Measurements from ENCODE around the gene GLMN. TPM values are rescaled to one million over a fixed set of nuclear protein-coding genes. Genes with fewer than 3 reads are reported as not detected.
"Not testable (repeated sequence)": the region's sequence is repeated elsewhere in the genome, so short reads cannot be mapped to it uniquely, and the experiment has no call there.

The GLMN gene
- total RNA-seq, 4 donors from 2014 or later, result 15.2 to 18.8 (median 17.0) TPM

DNA sequence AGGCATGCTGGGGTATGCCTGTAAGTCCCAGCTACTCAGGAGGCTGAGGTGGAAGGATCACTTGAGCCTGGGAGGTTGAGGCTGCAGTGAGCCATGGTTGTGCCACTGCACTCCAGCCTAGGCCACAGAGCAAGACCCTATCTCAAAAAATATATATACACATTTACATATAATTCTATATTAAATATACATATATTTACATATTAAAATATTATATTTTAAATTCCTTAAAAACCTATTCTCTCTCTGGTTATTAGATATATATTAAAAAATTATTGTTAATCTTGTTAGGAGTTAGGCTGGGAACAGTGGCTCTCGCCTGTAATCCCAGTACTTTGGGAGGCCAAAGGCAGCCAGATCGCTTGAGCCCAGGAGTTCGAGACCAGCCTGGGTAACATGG lies 22.7 kb downstream of the GLMN start:
- Histone ChIP-seq H3K4me1 (no peaks in the 10 kb centered on the region), H3K9me3 (no peaks in the 10 kb centered on the region), H3K27ac (no peak overlapping the region), H3K27me3 (no peaks in the 10 kb centered on the region), H3K4me3 (replicated peaks in 1 of 3) (no peak overlapping the region), H3K36me3 (peaks cover 0 to 2% of the 10 kb centered on the region in 2 donors)
- no peak for TF ChIP-seq POLR2A (IDR thresholded peaks at IDR 0.05)
- TF ChIP-seq, protein P1, sequence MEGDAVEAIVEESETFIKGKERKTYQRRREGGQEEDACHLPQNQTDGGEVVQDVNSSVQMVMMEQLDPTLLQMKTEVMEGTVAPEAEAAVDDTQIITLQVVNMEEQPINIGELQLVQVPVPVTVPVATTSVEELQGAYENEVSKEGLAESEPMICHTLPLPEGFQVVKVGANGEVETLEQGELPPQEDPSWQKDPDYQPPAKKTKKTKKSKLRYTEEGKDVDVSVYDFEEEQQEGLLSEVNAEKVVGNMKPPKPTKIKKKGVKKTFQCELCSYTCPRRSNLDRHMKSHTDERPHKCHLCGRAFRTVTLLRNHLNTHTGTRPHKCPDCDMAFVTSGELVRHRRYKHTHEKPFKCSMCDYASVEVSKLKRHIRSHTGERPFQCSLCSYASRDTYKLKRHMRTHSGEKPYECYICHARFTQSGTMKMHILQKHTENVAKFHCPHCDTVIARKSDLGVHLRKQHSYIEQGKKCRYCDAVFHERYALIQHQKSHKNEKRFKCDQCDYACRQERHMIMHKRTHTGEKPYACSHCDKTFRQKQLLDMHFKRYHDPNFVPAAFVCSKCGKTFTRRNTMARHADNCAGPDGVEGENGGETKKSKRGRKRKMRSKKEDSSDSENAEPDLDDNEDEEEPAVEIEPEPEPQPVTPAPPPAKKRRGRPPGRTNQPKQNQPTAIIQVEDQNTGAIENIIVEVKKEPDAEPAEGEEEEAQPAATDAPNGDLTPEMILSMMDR (IDR thresholded peaks at IDR 0.05), result no peak
- no peak for DNase-seq
- WGBS, 2 donors, result 97 to 99% methylated on average over 3 of the region's 3 CpGs
- intact Hi-C loops (cut with DNase I), result no loop called here

DNA sequence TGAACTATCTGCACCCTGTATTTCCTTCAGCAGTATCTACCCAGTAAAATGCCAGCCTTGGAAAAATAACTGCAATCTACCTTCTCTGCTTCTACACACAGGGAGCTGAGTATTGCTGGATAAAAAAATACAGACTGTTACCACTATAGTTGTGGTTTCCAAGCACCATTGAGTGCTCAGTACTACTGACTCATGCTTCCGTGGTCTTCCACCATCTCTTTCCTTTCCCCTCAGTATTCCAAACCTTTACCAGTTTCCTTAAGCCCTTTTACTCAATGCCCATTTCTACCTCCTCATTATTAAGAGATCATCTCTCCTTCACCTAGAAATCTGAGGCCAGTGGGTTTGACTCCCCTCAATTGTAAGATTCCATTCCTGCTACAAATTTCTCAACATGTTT lies 23.8 kb downstream of the GLMN start:
- intact Hi-C loops (cut with DNase I), result no loop called here

DNA sequence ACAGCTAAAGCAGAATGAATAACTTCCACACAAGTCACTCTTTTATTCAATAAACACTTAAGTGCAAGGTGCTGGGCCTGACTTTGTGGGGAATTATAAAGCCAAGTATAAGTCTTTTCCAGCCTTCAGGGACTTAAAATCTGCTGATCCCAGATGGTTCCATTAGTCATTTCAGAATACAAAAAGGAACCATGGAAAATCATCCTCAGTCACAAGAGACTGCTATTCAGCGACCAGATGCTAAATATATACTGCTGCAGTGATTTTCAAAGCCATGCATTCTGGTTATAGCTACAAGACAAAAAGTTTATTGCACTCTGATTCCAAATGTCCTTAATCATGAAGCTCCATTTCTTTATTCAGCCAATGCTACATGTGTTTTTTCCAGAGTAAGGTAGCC lies 25.7 kb downstream of the GLMN start:
- Histone ChIP-seq H3K36me3 (peaks cover 0 to 3% of the 10 kb centered on the region in 2 donors), H3K4me1 (no peaks in the 10 kb centered on the region), H3K27ac (no peak overlapping the region), H3K4me3 (replicated peaks in 1 of 3) (no peak overlapping the region), H3K9me3 (no peaks in the 10 kb centered on the region), H3K27me3 (no peaks in the 10 kb centered on the region)
- no peak for DNase-seq
- no peak for TF ChIP-seq POLR2A (IDR thresholded peaks at IDR 0.05)
- TF ChIP-seq, protein P1 (IDR thresholded peaks at IDR 0.05), result no peak
- intact Hi-C loops (cut with DNase I), result no loop called here
- WGBS, 2 donors, result 88 to 91% methylated on average over 1 of the region's 1 CpG

More for the DNA sequence above, 23.8 kb downstream of the GLMN start:
- Histone ChIP-seq H3K27me3 (no peaks in the 10 kb centered on the region), H3K36me3 (no peaks in the 10 kb centered on the region), H3K9me3 (no peaks in the 10 kb centered on the region), H3K4me3 (replicated peaks in 1 of 3) (no peak overlapping the region), H3K4me1 (no peaks in the 10 kb centered on the region), H3K27ac (no peak overlapping the region)
- TF ChIP-seq, protein P1 (IDR thresholded peaks at IDR 0.05), result no peak
- 88 to 89% methylated on average over 1 of the region's 1 CpG for WGBS, 2 donors
- no peak for DNase-seq

DNA sequence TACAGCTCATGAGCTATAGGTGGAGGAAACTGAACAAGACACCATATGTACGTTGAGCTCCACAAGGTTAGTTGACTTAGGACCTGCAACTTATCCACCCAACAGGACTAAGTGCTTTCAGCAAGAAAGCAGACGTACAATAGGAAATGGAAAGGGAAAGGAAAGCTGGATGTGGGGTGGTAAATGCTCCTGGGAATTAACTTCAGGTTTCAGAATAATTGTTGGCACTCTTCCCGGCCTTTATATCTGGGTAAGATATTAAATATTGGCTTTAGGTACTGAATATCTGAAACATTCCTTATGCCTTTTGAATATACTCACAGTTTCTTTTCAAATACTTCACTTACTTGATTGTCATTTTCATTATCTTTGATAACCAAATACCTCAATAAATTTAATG lies 36.3 kb downstream of the GLMN start:
- Histone ChIP-seq H3K27ac (no peak overlapping the region), H3K36me3 (peaks cover 0 to 9% of the 10 kb centered on the region in 2 donors), H3K4me1 (no peaks in the 10 kb centered on the region), H3K4me3 (replicated peaks in 1 of 3) (no peak overlapping the region), H3K27me3 (no peaks in the 10 kb centered on the region), H3K9me3 (no peaks in the 10 kb centered on the region)
- intact Hi-C loops (cut with DNase I), result no loop called here
- no peak for DNase-seq
- TF ChIP-seq, protein P1 (IDR thresholded peaks at IDR 0.05), result no peak
- no peak for TF ChIP-seq POLR2A (IDR thresholded peaks at IDR 0.05)
- WGBS, 2 donors, result 89 to 90% methylated on average over 3 of the region's 3 CpGs

DNA sequence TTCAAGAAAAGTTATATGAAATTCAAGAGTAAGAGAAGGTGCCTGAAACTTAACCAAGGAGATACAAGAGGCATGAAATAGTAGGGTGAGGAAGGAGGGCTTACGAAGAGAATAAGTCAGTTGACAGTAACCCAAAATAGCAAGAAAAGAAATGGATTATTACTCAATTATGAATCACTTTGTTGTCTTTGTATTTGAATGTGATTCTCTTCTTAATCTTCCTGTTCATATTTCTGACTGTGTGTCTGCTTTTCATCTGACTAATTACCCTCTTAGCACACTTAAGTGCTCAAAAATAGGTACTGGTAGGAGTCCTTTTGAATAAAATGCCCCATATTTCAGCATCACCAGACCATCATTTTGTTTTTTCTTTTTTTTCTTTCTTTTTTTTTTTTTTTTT lies 39.4 kb downstream of the GLMN start:
- intact Hi-C loops (cut with DNase I), result no loop called here
- DNase-seq, result no peak
- Histone ChIP-seq H3K4me1 (no peaks in the 10 kb centered on the region), H3K9me3 (no peaks in the 10 kb centered on the region), H3K36me3 (peaks cover 2 to 10% of the 10 kb centered on the region in 2 donors), H3K27ac (no peak overlapping the region), H3K4me3 (replicated peaks in 1 of 3) (no peak overlapping the region), H3K27me3 (no peaks in the 10 kb centered on the region)
- WGBS, 2 donors, result 90 to 94% methylated on average over 1 of the region's 1 CpG
- TF ChIP-seq, protein P1 (IDR thresholded peaks at IDR 0.05), result no peak
- no peak for TF ChIP-seq POLR2A (IDR thresholded peaks at IDR 0.05)

DNA sequence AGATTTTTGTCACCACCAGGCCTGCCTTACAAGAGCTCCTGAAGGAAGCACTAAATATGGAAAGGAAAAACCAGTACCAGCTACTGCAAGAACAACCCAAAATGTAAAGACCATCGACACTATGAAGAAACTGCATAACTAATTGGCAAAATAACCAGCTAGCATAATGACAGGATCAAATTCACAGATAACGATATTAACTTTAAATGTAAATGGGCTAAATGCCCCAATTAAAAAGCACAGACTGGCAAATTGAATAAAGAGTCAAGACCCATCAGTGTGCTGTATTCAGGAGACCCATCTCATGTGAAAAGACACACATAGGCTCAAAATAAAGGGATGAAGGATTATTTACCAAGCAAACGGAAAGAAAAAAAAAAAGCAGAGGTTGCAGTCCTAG lies 44.1 kb downstream of the GLMN start:
- H3K27me3 ChIP-seq; H3K4me3 ChIP-seq (replicated peaks in 1 of 3); intact Hi-C loops (cut with DNase I); DNase-seq; H3K4me1 ChIP-seq; H3K9me3 ChIP-seq; H3K27ac ChIP-seq: not testable (repeated sequence)
- H3K36me3 ChIP-seq, result peaks cover 9 to 14% of the 10 kb centered on the region in 2 donors
- 63 to 64% methylated on average over 3 of the region's 3 CpGs for WGBS, 2 donors

All from thyroid gland (tissue), 4 donors.